ENCODE measurements around the gene KCNQ1. TPM values are rescaled to one million over a fixed set of nuclear protein-coding genes. Genes with fewer than 3 reads are reported as not detected.

Gene KCNQ1
- total RNA-seq, 3 donors from 2014 or later (not counting 1 experiment from before 2014, with no cell fraction given), result 1.9 to 7.8 (median 3.3) TPM

DNA sequence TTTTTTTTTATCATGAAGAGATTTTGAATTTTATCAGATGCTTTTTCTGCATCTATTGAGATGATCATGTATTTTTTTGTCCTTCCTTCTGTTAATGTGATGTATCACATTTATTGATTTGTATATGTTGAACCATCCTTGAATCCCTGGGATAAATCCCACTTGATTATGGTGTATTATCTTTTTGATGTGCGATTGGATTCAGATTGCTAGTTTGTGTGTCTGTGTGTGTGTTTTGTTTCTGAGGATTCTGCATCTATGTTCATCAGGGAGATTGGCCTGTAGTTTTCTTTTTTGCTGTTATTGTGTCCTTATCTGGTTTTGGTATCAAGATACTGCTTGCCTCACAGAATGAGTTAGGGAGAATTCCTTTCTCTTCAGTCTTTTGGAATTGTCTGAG lies 202.4 kb downstream of the KCNQ1 start:
- Histone ChIP-seq H3K27me3 (ENCODE audit: control insufficient read depth, insufficient read depth, low read length) (no peaks in the 10 kb centered on the region), H3K36me3 (ENCODE audit: control insufficient read depth, insufficient read depth, low read length) (no peaks in the 10 kb centered on the region), H3K4me3 (ENCODE audit: low read length) (no peak overlapping the region), H3K4me1 (ENCODE audit: control insufficient read depth, insufficient read depth, low read length) (no peaks in the 10 kb centered on the region), H3K9me3 (ENCODE audit: control insufficient read depth, insufficient read depth, low read length) (peaks cover 31% of the 10 kb centered on the region), H3K27ac (ENCODE audit: low read length) (no peak overlapping the region)
- Mint-ChIP-seq H3K27ac (no peak overlapping the region), H3K4me1 (no peaks in the 10 kb centered on the region), H3K9me3 (peaks cover 21 to 45% of the 10 kb centered on the region in 2 donors), H3K36me3 (peaks cover 51% of the 10 kb centered on the region), H3K27me3 (ENCODE audit: low read depth in 2 of 2) (peaks cover 14 to 28% of the 10 kb centered on the region in 2 donors), H3K4me3 (no peak overlapping the region)
- ATAC-seq, result no peak
- WGBS (ENCODE audit: insufficient coverage), result 100% methylated on average over 1 of the region's 1 CpG
- TF ChIP-seq, protein P1, sequence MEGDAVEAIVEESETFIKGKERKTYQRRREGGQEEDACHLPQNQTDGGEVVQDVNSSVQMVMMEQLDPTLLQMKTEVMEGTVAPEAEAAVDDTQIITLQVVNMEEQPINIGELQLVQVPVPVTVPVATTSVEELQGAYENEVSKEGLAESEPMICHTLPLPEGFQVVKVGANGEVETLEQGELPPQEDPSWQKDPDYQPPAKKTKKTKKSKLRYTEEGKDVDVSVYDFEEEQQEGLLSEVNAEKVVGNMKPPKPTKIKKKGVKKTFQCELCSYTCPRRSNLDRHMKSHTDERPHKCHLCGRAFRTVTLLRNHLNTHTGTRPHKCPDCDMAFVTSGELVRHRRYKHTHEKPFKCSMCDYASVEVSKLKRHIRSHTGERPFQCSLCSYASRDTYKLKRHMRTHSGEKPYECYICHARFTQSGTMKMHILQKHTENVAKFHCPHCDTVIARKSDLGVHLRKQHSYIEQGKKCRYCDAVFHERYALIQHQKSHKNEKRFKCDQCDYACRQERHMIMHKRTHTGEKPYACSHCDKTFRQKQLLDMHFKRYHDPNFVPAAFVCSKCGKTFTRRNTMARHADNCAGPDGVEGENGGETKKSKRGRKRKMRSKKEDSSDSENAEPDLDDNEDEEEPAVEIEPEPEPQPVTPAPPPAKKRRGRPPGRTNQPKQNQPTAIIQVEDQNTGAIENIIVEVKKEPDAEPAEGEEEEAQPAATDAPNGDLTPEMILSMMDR (IDR thresholded peaks at IDR 0.05), result no peak
- no peak for DNase-seq
- intact Hi-C loops (cut with micrococcal nuclease), result no loop called here

DNA sequence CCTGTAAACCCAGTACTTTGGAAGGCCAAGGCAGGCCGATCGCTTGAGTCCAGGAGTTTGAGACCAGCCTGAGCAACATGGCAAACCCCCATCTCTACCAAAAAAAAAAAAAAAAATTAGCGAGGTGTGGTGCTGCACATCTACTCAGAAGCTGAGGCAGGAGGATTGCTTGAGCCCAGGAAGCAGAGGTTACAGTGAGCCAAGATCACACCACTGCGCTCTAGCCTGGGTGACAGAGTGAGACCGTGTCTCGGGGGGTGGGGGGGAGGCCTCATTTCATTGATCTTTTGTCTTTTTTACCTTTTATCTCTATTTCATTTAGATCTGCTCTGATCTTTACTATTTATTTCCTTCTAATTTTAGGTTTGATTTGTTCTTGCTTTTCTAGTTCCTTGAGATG lies 203.1 kb downstream of the KCNQ1 start:
- intact Hi-C loops (cut with micrococcal nuclease), result no loop called here
- ATAC-seq, result no peak
- peaks cover 18 to 41% of the 10 kb centered on the region in 2 donors for H3K9me3 Mint-ChIP-seq

DNA sequence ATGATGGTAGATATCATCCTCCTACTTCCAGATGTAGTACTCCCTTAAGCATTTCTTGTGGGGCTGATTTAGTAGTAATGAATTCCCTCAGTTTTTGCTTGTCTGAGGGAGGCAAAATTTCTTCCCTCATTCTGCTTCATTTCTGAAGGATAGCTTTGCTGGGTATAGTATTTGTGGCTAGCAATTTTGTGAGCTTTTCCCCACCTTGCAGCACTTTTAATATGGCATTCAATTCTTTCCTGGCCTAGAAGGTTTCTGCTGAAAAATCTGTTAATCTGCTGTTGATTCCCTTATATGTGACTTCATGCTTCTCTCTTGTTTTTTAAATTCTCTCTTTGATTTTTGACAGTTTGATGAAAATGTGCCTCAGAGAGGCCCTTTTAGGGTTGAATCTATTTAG lies 204.6 kb downstream of the KCNQ1 start:
- H3K27me3 ChIP-seq (ENCODE audit: control insufficient read depth, insufficient read depth, low read length), result no peaks in the 10 kb centered on the region
- no peak overlapping the region for H3K27ac ChIP-seq (ENCODE audit: low read length)
- Mint-ChIP-seq H3K27ac (no peak overlapping the region), H3K36me3 (peaks cover 36% of the 10 kb centered on the region), H3K27me3 (ENCODE audit: low read depth in 2 of 2) (peaks cover 18 to 19% of the 10 kb centered on the region in 2 donors), H3K4me3 (no peak overlapping the region), H3K4me1 (no peaks in the 10 kb centered on the region), H3K9me3 (peaks cover 9 to 29% of the 10 kb centered on the region in 2 donors)
- H3K4me1 ChIP-seq (ENCODE audit: control insufficient read depth, insufficient read depth, low read length), result no peaks in the 10 kb centered on the region
- peaks cover 31% of the 10 kb centered on the region for H3K9me3 ChIP-seq (ENCODE audit: control insufficient read depth, insufficient read depth, low read length)
- intact Hi-C loops (cut with micrococcal nuclease), result no loop called here
- DNase-seq, result no peak
- H3K36me3 ChIP-seq (ENCODE audit: control insufficient read depth, insufficient read depth, low read length), result no peaks in the 10 kb centered on the region
- ATAC-seq, result no peak
- TF ChIP-seq, protein P1 (IDR thresholded peaks at IDR 0.05), result no peak
- no peak overlapping the region for H3K4me3 ChIP-seq (ENCODE audit: low read length)

More for the DNA sequence above, 203.1 kb downstream of the KCNQ1 start:
- no peak overlapping the region for H3K27ac Mint-ChIP-seq
- H3K27me3 Mint-ChIP-seq (ENCODE audit: low read depth in 2 of 2), result peaks cover 17 to 28% of the 10 kb centered on the region in 2 donors
- TF ChIP-seq, protein P1 (IDR thresholded peaks at IDR 0.05), result no peak
- no peaks in the 10 kb centered on the region for H3K36me3 ChIP-seq (ENCODE audit: control insufficient read depth, insufficient read depth, low read length)
- WGBS (ENCODE audit: insufficient coverage), result 88% methylated on average over 4 of the region's 6 CpGs
- no peaks in the 10 kb centered on the region for H3K27me3 ChIP-seq (ENCODE audit: control insufficient read depth, insufficient read depth, low read length)
- no peaks in the 10 kb centered on the region for H3K4me1 Mint-ChIP-seq
- peaks cover 31% of the 10 kb centered on the region for H3K9me3 ChIP-seq (ENCODE audit: control insufficient read depth, insufficient read depth, low read length)
- H3K36me3 Mint-ChIP-seq, result peaks cover 50% of the 10 kb centered on the region
- no peaks in the 10 kb centered on the region for H3K4me1 ChIP-seq (ENCODE audit: control insufficient read depth, insufficient read depth, low read length)
- H3K4me3 Mint-ChIP-seq, result no peak overlapping the region
- no peak overlapping the region for H3K4me3 ChIP-seq (ENCODE audit: low read length)
- no peak overlapping the region for H3K27ac ChIP-seq (ENCODE audit: low read length)
- DNase-seq, result no peak

DNA sequence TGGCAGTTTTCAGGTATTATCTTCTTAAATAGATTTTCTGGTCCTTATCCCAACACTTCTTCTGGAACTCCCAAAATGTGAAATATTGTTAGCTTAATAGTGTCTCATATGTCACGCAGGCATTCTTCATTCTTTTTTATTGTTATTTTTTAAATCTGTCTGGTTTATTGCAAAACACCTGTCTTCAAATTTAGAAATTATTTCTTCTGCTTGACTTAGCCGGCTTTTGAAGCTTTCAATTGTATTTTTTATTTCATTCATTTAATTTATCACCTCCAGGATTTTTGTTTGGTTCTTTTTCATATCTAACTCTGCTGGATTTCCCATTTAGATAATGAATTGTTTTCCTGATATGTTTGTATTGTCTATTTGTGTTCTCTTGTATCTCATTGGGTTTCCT lies 205.0 kb downstream of the KCNQ1 start:
- Histone ChIP-seq H3K27me3 (ENCODE audit: control insufficient read depth, insufficient read depth, low read length) (no peaks in the 10 kb centered on the region), H3K4me1 (ENCODE audit: control insufficient read depth, insufficient read depth, low read length) (no peaks in the 10 kb centered on the region), H3K4me3 (ENCODE audit: low read length) (no peak overlapping the region), H3K9me3 (ENCODE audit: control insufficient read depth, insufficient read depth, low read length) (peaks cover 26% of the 10 kb centered on the region), H3K27ac (ENCODE audit: low read length) (no peak overlapping the region), H3K36me3 (ENCODE audit: control insufficient read depth, insufficient read depth, low read length) (no peaks in the 10 kb centered on the region)
- 100% methylated on average over 1 of the region's 2 CpGs for WGBS (ENCODE audit: insufficient coverage)
- no peak for ATAC-seq
- Mint-ChIP-seq H3K27ac (no peak overlapping the region), H3K4me1 (no peaks in the 10 kb centered on the region), H3K9me3 (peaks cover 9 to 27% of the 10 kb centered on the region in 2 donors), H3K36me3 (peaks cover 35% of the 10 kb centered on the region), H3K27me3 (ENCODE audit: low read depth in 2 of 2) (peaks cover 18 to 23% of the 10 kb centered on the region in 2 donors), H3K4me3 (no peak overlapping the region)
- DNase-seq, result no peak
- intact Hi-C loops (cut with micrococcal nuclease), result no loop called here
- TF ChIP-seq, protein P1 (IDR thresholded peaks at IDR 0.05), result no peak
